Endothelial cell of umbilical vein (primary cell): ENCODE results near the gene DNTT.

Experiments used
- EZH2 ChIP-seq: IDR thresholded peaks from 2 replicates; pipeline ENCODE4 v1.6.1; 2012; ENCODE audit warnings: borderline replicate concordance, low read depth, mild to moderate bottlenecking, moderate library complexity, low read length, inconsistent platforms; ENCODE audit not compliant: severe bottlenecking
- FOS ChIP-seq: IDR thresholded peaks from 2 replicates; pipeline ENCODE4 v1.6.1; 2011; ENCODE audit warnings: mild to moderate bottlenecking, low read length, moderate library complexity, borderline replicate concordance; ENCODE audit not compliant: insufficient read depth
- JUN ChIP-seq: IDR thresholded peaks from 2 replicates; pipeline ENCODE4 v1.6.1; 2011; ENCODE audit warnings: borderline replicate concordance, low read depth; ENCODE audit not compliant: insufficient read length, insufficient read depth
- MYC ChIP-seq: IDR thresholded peaks from one replicate; pipeline ENCODE4 v1.6.1; 2011; ENCODE audit warnings: mild to moderate bottlenecking, low read depth, low read length
- POLR2A ChIP-seq: IDR thresholded peaks from 2 replicates; pipeline ENCODE4 v1.6.1; 2012; ENCODE audit warnings: low read depth, mild to moderate bottlenecking, control low read depth, low read length
- POLR2AphosphoS5 ChIP-seq: IDR thresholded peaks from 2 replicates; pipeline ENCODE4 v1.6.1; 2012; ENCODE audit warnings: low read depth, mild to moderate bottlenecking, control low read depth, low read length, moderate library complexity; ENCODE audit not compliant: insufficient read depth
- TF ChIP-seq, protein P1 (sequence below), 2 donors: IDR thresholded peaks; 1 replicate in 1 of 2; 2 replicates in 1 of 2; pipeline ENCODE4 v1.5.1; 2011; ENCODE audit warnings: low read length in 2 of 2, mild to moderate bottlenecking in 2 of 2, moderate library complexity in 2 of 2, control low read depth in 1 of 2, inconsistent platforms in 1 of 2, low read depth in 1 of 2; ENCODE audit not compliant: insufficient read depth in 1 of 2; ENCODE audit errors: extremely low read depth in 1 of 2
- TF ChIP-seq, protein P2 (sequence below): IDR thresholded peaks from 2 replicates; pipeline ENCODE4 v1.6.1; 2011; ENCODE audit not compliant: insufficient read depth, insufficient read length

DNA sequence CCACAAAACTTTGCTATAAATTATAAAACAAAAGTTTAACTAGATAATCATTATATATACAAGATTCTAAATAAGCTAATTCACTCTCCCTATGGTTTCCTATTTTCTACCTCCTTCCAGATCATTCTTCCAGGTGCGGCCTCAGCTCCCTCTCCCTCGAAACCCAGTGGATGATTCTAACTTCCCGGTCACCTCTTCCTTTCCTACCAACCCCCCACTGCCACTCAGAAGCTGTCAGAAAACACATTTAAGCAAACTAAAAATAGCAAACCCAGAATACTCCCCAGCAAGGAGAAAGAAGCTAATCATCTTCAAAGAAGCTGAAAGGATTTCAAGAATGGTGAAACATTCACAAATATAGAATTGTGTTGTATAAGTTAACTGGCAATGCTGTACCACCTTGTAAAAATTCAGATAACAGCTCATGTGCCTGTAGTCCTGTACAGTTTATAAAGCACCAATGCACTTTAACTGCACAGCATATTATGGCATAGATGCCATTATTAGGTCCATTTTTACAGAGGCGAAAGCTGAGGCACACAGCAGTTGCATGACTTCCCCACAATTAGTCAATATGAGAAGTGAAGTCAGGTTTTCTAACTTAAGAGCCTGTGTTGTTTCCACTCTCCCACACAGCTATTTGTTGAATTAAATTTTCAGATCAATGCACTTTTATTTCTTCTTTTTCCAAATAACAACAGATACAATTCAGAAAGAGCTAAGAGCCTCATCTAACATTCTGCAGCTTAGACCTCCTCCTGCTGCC, 13.7 kb upstream of the DNTT start:
- TF ChIP-seq JUN (no peak), POLR2A (no peak), FOS (no peak), POLR2AphosphoS5 (no peak), MYC (no peak), EZH2 (no peak)
- TF ChIP-seq, protein P1, sequence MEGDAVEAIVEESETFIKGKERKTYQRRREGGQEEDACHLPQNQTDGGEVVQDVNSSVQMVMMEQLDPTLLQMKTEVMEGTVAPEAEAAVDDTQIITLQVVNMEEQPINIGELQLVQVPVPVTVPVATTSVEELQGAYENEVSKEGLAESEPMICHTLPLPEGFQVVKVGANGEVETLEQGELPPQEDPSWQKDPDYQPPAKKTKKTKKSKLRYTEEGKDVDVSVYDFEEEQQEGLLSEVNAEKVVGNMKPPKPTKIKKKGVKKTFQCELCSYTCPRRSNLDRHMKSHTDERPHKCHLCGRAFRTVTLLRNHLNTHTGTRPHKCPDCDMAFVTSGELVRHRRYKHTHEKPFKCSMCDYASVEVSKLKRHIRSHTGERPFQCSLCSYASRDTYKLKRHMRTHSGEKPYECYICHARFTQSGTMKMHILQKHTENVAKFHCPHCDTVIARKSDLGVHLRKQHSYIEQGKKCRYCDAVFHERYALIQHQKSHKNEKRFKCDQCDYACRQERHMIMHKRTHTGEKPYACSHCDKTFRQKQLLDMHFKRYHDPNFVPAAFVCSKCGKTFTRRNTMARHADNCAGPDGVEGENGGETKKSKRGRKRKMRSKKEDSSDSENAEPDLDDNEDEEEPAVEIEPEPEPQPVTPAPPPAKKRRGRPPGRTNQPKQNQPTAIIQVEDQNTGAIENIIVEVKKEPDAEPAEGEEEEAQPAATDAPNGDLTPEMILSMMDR (IDR thresholded peaks at IDR 0.05; ENCODE audit: extremely low read depth in 1 of 2, insufficient read depth in 1 of 2, low read depth in 1 of 2, low read length in 2 of 2) = no peak
- TF ChIP-seq, protein P2, sequence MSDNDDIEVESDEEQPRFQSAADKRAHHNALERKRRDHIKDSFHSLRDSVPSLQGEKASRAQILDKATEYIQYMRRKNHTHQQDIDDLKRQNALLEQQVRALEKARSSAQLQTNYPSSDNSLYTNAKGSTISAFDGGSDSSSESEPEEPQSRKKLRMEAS = no peak
